GM21723 (cell line): Measurements from ENCODE around the gene PARP6.

Experiments used
- ATAC-seq: cut with Tn5 transposase; IDR thresholded peaks from one replicate; pipeline ENCODE4 v1.9.1; 2021; ENCODE audit warnings: mild to moderate bottlenecking, moderate library complexity; ENCODE audit not compliant: unreplicated experiment

PARP6 gene

GRCh38 chr15:72272213-72272996, at the start of gene PARP6:
Gene PARP6, minus strand, starts transcription at chr15:72272554. Its CDS starts 5,077 bp downstream, at chr15:72267477.
- peak; percentile 93 for ATAC-seq

GRCh38 chr15:72319985-72320671, 47.8 kb upstream of the PARP6 start, which contains the start of gene CELF6:
Gene CELF6, minus strand, starts transcription at chr15:72320157. Its CDS starts 283 bp downstream, at chr15:72319874.
- ATAC-seq = no peak

- no peak for ATAC-seq
Measured at GRCh38 chr15:72319360-72319984, 47.1 kb upstream of the PARP6 start.

GRCh38 chr15:72318408-72318942, 46.1 kb upstream of the PARP6 start:
- ATAC-seq = no peak

GRCh38 chr15:72315706-72316370, 43.5 kb upstream of the PARP6 start:
- ATAC-seq = no peak

GRCh38 chr15:72313881-72314280, 41.5 kb upstream of the PARP6 start:
- no peak for ATAC-seq

GRCh38 chr15:72313448-72313840, 41.1 kb upstream of the PARP6 start:
- ATAC-seq = no peak

- ATAC-seq = peak; percentile 62
Measured at GRCh38 chr15:72312605-72313447, 40.5 kb upstream of the PARP6 start.

- no peak for ATAC-seq
Measured at GRCh38 chr15:72307026-72307425, 34.7 kb upstream of the PARP6 start.

GRCh38 chr15:72306211-72306785, 33.9 kb upstream of the PARP6 start:
- no peak for ATAC-seq

- no peak for ATAC-seq
Measured at GRCh38 chr15:72304596-72304995, 32.2 kb upstream of the PARP6 start.

GRCh38 chr15:72302955-72303354, 30.6 kb upstream of the PARP6 start:
- ATAC-seq = no peak

- ATAC-seq = no peak
Measured at GRCh38 chr15:72289597-72290325, 17.4 kb upstream of the PARP6 start.

GRCh38 chr15:72288796-72289596, 16.6 kb upstream of the PARP6 start:
- ATAC-seq = no peak

- ATAC-seq = no peak
Measured at GRCh38 chr15:72285927-72286516, 13.7 kb upstream of the PARP6 start.

- ATAC-seq = no peak
Measured at GRCh38 chr15:72285402-72285801, 13.0 kb upstream of the PARP6 start.

- no peak for ATAC-seq
Measured at GRCh38 chr15:72284781-72285180, 12.4 kb upstream of the PARP6 start.

GRCh38 chr15:72281713-72282112, 9.4 kb upstream of the PARP6 start:
- no peak for ATAC-seq
